LNCAP (cell line): ENCODE data around the gene GDPD1.

Experiments
- CTCF ChIP-seq: fragments of 450-650 bp; IDR thresholded peaks from 2 replicates; pipeline ENCODE4 v1.5.1; 2017; ENCODE audit warnings: mild to moderate bottlenecking

GDPD1 gene

GRCh38 chr17:59221159-59221847 lies 992 bp downstream of the GDPD1 start:
- TF ChIP-seq CTCF = no peak

GRCh38 chr17:59223813-59224212 lies 3.5 kb downstream of the GDPD1 start:
- TF ChIP-seq CTCF = no peak

GRCh38 chr17:59230764-59231163 lies 10.5 kb downstream of the GDPD1 start:
- TF ChIP-seq CTCF = no peak

GRCh38 chr17:59234631-59235030 lies 14.3 kb downstream of the GDPD1 start:
- no peak for TF ChIP-seq CTCF

GRCh38 chr17:59238906-59239305 lies 18.6 kb downstream of the GDPD1 start:
- no peak for TF ChIP-seq CTCF

GRCh38 chr17:59244081-59244480 lies 23.8 kb downstream of the GDPD1 start:
- no peak for TF ChIP-seq CTCF

- TF ChIP-seq CTCF = no peak
Observed at GRCh38 chr17:59254742-59255141, 34.4 kb downstream of the GDPD1 start.

- TF ChIP-seq CTCF = no peak
Observed at GRCh38 chr17:59257101-59257500, 36.8 kb downstream of the GDPD1 start.
